IMR-90 (cell line): ENCODE data around the gene TMEM86B. TPM values are rescaled to one million over a fixed set of nuclear protein-coding genes. Genes with fewer than 3 reads are reported as not detected.

Experiments
- ATAC-seq: fragments of 200-7000 bp; cut with Tn5 transposase; 2 replicates; pipeline ENCODE4 v1.9.1; 2020; ENCODE audit warnings: low read depth, mild to moderate bottlenecking, moderate library complexity
- Bru-seq: library from RNA; stranded (reverse); fragments of 400-500 nt; gene quantifications from one replicate; lab custom pipeline; 2021; lab: Mats Ljungman, UMichigan
- BruChase-seq, 2 experiments: library from RNA; stranded (reverse); fragments of 400-500 nt; gene quantifications; one replicate each; lab custom pipeline; 2021; lab: Mats Ljungman, UMichigan
- BruUV-seq: library from RNA; stranded (reverse); fragments of 400-500 nt; replicated peaks from 2 replicates; lab custom pipeline; 2021; lab: Mats Ljungman, UMichigan
- CTCF ChIA-PET: fragments of 300-600 bp; formaldehyde crosslinking; extraction: SDS; loops from one replicate; lab custom pipeline; 2021; ENCODE audit warnings: antibody characterized with exemption; lab: Yijun Ruan, JAX
- POLR2A ChIA-PET: fragments of 300-600 bp; sonication (Branson Sonifier 250); formaldehyde crosslinking; loops from one replicate; lab custom pipeline; 2022; ENCODE audit warnings: antibody characterized with exemption; ENCODE audit not compliant: unreplicated experiment; lab: Charles Lee
- DNase-seq: peaks from one replicate; pipeline ENCODE4 v3.0.0; 2013
- H2AFZ ChIP-seq: replicated peaks from 2 replicates; pipeline ENCODE3; 2013; ENCODE audit warnings: low read length, mild to moderate bottlenecking; ENCODE audit not compliant: poor library complexity
- H2AK5ac ChIP-seq: 2 replicates; pipeline ENCODE4 v1.6.1; 2013; ENCODE audit warnings: low read depth, low read length, inconsistent platforms
- H2AK9ac ChIP-seq: replicated peaks from 2 replicates; pipeline ENCODE3; 2013; ENCODE audit warnings: mild to moderate bottlenecking, low read depth, low read length, moderate library complexity; ENCODE audit not compliant: poor library complexity
- H2BK120ac ChIP-seq: 2 replicates; pipeline ENCODE4 v1.6.1; 2013; ENCODE audit warnings: low read depth, low read length, inconsistent platforms
- H2BK15ac ChIP-seq: 3 replicates; pipeline ENCODE4 v1.6.1; 2013; ENCODE audit warnings: low read depth, low read length, inconsistent platforms
- H2BK20ac ChIP-seq: 2 replicates; pipeline ENCODE4 v1.6.1; 2013; ENCODE audit warnings: low read depth, mild to moderate bottlenecking, inconsistent platforms, low read length, moderate library complexity
- H2BK5ac ChIP-seq: 2 replicates; pipeline ENCODE4 v1.6.1; 2013; ENCODE audit warnings: mild to moderate bottlenecking, low read depth, low read length, inconsistent platforms; ENCODE audit not compliant: poor library complexity, severe bottlenecking
- H3K14ac ChIP-seq: replicated peaks from 2 replicates; pipeline ENCODE4 v1.6.1; 2013; ENCODE audit warnings: low read depth, low read length, inconsistent platforms
- H3K18ac ChIP-seq: 2 replicates; pipeline ENCODE4 v1.6.1; 2013; ENCODE audit warnings: low read depth, low read length, control low read depth
- H3K23ac ChIP-seq: 2 replicates; pipeline ENCODE4 v1.6.1; 2013; ENCODE audit warnings: low read depth, low read length, inconsistent platforms
- H3K27ac ChIP-seq: 2 replicates; pipeline ENCODE4 v1.5.1; 2013; ENCODE audit warnings: mild to moderate bottlenecking, control low read depth, low read length; ENCODE audit not compliant: insufficient read depth
- H3K27me3 ChIP-seq: 2 replicates; pipeline ENCODE4 v1.6.1; 2013; ENCODE audit warnings: low read length; ENCODE audit not compliant: control insufficient read depth, insufficient read depth
- H3K36me3 ChIP-seq: 2 replicates; pipeline ENCODE4 v1.6.1; 2013; ENCODE audit warnings: low read length, mixed read lengths; ENCODE audit not compliant: control insufficient read depth, insufficient read depth
- H3K4ac ChIP-seq: 2 replicates; pipeline ENCODE4 v1.6.1; 2013; ENCODE audit warnings: low read depth, low read length, inconsistent platforms
- H3K4me1 ChIP-seq: 2 replicates; pipeline ENCODE4 v1.6.1; 2013; ENCODE audit warnings: low read length, mixed read lengths; ENCODE audit not compliant: control insufficient read depth, insufficient read depth
- H3K4me2 ChIP-seq: 2 replicates; pipeline ENCODE4 v1.6.1; 2013; ENCODE audit warnings: low read depth, mild to moderate bottlenecking, control low read depth, low read length, moderate library complexity
- H3K4me3 ChIP-seq: 2 replicates; pipeline ENCODE4 v1.5.1; 2013; ENCODE audit warnings: low read depth, mild to moderate bottlenecking, control low read depth, low read length, moderate library complexity; ENCODE audit not compliant: insufficient read depth
- H3K56ac ChIP-seq: 2 replicates; pipeline ENCODE4 v1.6.1; 2013; ENCODE audit warnings: low read length, inconsistent platforms; ENCODE audit not compliant: insufficient read depth; ENCODE audit errors: extremely low read depth
- H3K79me1 ChIP-seq, 2 experiments: 2 replicates each; pipeline ENCODE4 v1.6.1; 2013; ENCODE audit warnings: low read length in 2 of 2, inconsistent platforms in 1 of 2, low read depth in 1 of 2
- H3K9ac ChIP-seq: 2 replicates; pipeline ENCODE4 v1.6.1; 2013; ENCODE audit warnings: low read depth, low read length, control low read depth
- H3K9me1 ChIP-seq: 2 replicates; pipeline ENCODE4 v1.6.1; 2013; ENCODE audit warnings: low read length, inconsistent platforms; ENCODE audit not compliant: insufficient read depth
- H3K9me3 ChIP-seq: 2 replicates; pipeline ENCODE4 v1.6.1; 2013; ENCODE audit warnings: low read length; ENCODE audit not compliant: control insufficient read depth, insufficient read depth
- H4K20me1 ChIP-seq: 2 replicates; pipeline ENCODE4 v1.6.1; 2013; ENCODE audit warnings: low read length, inconsistent platforms; ENCODE audit not compliant: insufficient read depth
- H4K5ac ChIP-seq: 2 replicates; pipeline ENCODE4 v1.6.1; 2013; ENCODE audit warnings: mild to moderate bottlenecking, low read depth, low read length, control low read depth
- H4K8ac ChIP-seq, 2 experiments: 2 replicates each; pipeline ENCODE4 v1.6.1; 2013; ENCODE audit warnings: low read depth in 2 of 2, low read length in 2 of 2, control low read depth in 1 of 2, inconsistent platforms in 1 of 2
- H4K91ac ChIP-seq: 2 replicates; pipeline ENCODE4 v1.6.1; 2013; ENCODE audit warnings: low read depth, low read length, inconsistent platforms; ENCODE audit not compliant: insufficient read depth
- BHLHE40 ChIP-seq: fragments of 150-350 bp; IDR thresholded peaks from 2 replicates; pipeline ENCODE4 v1.6.1; 2016; ENCODE audit warnings: mild to moderate bottlenecking, low read depth, low read length
- CEBPB ChIP-seq: IDR thresholded peaks from 2 replicates; pipeline ENCODE4 v1.6.1; 2012; ENCODE audit warnings: low read depth, low read length, improper control_type of control experiment
- CTCF ChIP-seq: conservative IDR thresholded peaks from 2 replicates; pipeline ENCODE4 v1.5.1; 2012; ENCODE audit warnings: mild to moderate bottlenecking, low read depth, low read length, improper control_type of control experiment
- FOS ChIP-seq: fragments of 150-350 bp; IDR thresholded peaks from 2 replicates; pipeline ENCODE4 v1.6.1; 2016; ENCODE audit warnings: low read depth, low read length
- MAZ ChIP-seq: IDR thresholded peaks from 2 replicates; pipeline ENCODE4 v1.6.1; 2012; ENCODE audit warnings: low read depth, mild to moderate bottlenecking, low read length, improper control_type of control experiment, moderate library complexity, borderline replicate concordance
- MXI1 ChIP-seq: IDR thresholded peaks from 2 replicates; pipeline ENCODE4 v1.6.1; 2012; ENCODE audit warnings: low read depth, mild to moderate bottlenecking, low read length, moderate library complexity, borderline replicate concordance
- NFE2L2 ChIP-seq: fragments of 150-350 bp; IDR thresholded peaks from 2 replicates; pipeline ENCODE4 v1.6.1; 2016; ENCODE audit warnings: low read depth, mild to moderate bottlenecking, low read length
- POLR2A ChIP-seq: IDR thresholded peaks from 2 replicates; pipeline ENCODE4 v1.6.1; 2012; ENCODE audit warnings: mild to moderate bottlenecking, low read depth, low read length
- RAD21 ChIP-seq: IDR thresholded peaks from 2 replicates; pipeline ENCODE4 v1.6.1; 2012; ENCODE audit warnings: low read length, improper control_type of control experiment
- RCOR1 ChIP-seq: IDR thresholded peaks from 2 replicates; pipeline ENCODE4 v1.6.1; 2012; ENCODE audit warnings: mild to moderate bottlenecking, low read length, improper control_type of control experiment; ENCODE audit not compliant: insufficient replicate concordance
- SMC3 ChIP-seq: fragments of 150-350 bp; IDR thresholded peaks from 2 replicates; pipeline ENCODE4 v1.6.1; 2016; ENCODE audit warnings: low read depth, mild to moderate bottlenecking, antibody characterized with exemption, low read length, moderate library complexity
- USF2 ChIP-seq: fragments of 150-350 bp; IDR thresholded peaks from 2 replicates; pipeline ENCODE4 v1.6.1; 2017; ENCODE audit warnings: mild to moderate bottlenecking, antibody characterized with exemption, low read length, low read depth
- WGBS, 2 experiments: methylation state at CpG; one replicate each; pipeline versions ENCODE4 v1.1.5 to v1.1.7; 2013; ENCODE audit warnings: missing lambda C conversion rate in 2 of 2; ENCODE audit not compliant: insufficient read length in 1 of 2; ENCODE audit errors: extremely low coverage in 2 of 2; 5-methylcytosine and 5-hydroxymethylcytosine counted together
- dilution Hi-C: fragments of 300-500 bp; cut with HindIII; formaldehyde crosslinking; loops from one replicate; pipeline ENCODE4 v1.14.3; 2018; ENCODE audit warnings: low sequenced_read_pairs; ENCODE audit not compliant: unreplicated experiment
- in situ Hi-C: fragments of 300-500 bp; cut with MboI; formaldehyde crosslinking; loops from 3 replicates; pipeline ENCODE4 v1.14.3; 2019; ENCODE audit warnings: low sequenced_read_pairs, inconsistent platforms, mixed read lengths
- intact Hi-C: fragments of 100-400 bp; cut with micrococcal nuclease; formaldehyde crosslinking; loops from 2 replicates; pipeline ENCODE4 v1.10.0; 2022
- long read RNA-seq: library from polyadenylated mRNA; unstranded; transcript quantifications from one replicate; pipeline ENCODE4 v2.0.0, GENCODE V29; 2021; ENCODE audit not compliant: unreplicated experiment
- polyA plus RNA-seq, 3 experiments: library from polyadenylated mRNA; depleted of rRNA; stranded (reverse); fragments of >200 nt; gene quantifications; 2 replicates each; pipeline ENCODE4 v1.2.3, GENCODE V29; 2012; ENCODE audit warnings: low replicate concordance in 1 of 3
- total RNA-seq: library from RNA; depleted of rRNA; stranded (reverse); fragments of >200 nt; gene quantifications from 2 replicates; pipeline ENCODE4 v1.2.3, GENCODE V29; 2012; rRNA removed

TMEM86B gene, protein sequence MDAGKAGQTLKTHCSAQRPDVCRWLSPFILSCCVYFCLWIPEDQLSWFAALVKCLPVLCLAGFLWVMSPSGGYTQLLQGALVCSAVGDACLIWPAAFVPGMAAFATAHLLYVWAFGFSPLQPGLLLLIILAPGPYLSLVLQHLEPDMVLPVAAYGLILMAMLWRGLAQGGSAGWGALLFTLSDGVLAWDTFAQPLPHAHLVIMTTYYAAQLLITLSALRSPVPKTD
- 0.18 and 0.28 TPM in 2 replicates for total RNA-seq
- 2.4 TPM in 2 replicates for polyA plus RNA-seq (2012; rRNA removed)
- 1.1 and 1.4 TPM in 2 replicates for polyA plus RNA-seq (2012; cell fraction: cytosol; rRNA removed)
- polyA plus RNA-seq (2012; cell fraction: nucleus; rRNA removed; ENCODE audit: low replicate concordance), result 13.1 and 45.3 TPM in 2 replicates
- Bru-seq, nascent RNA, result percentile 51 among the genes with signal in this experiment
- BruChase-seq, experiment 1, labeled RNA remaining after a 6-hour chase, result percentile 59 among the genes with signal in this experiment
- BruChase-seq, experiment 2, labeled RNA remaining after a 2-hour chase, result percentile 66 among the genes with signal in this experiment
- long read RNA-seq, partial matches to known transcripts, result 0 of 3 reads
- long read RNA-seq, other reads (novel, unspliced or antisense), result 0 of 3 reads

DNA sequence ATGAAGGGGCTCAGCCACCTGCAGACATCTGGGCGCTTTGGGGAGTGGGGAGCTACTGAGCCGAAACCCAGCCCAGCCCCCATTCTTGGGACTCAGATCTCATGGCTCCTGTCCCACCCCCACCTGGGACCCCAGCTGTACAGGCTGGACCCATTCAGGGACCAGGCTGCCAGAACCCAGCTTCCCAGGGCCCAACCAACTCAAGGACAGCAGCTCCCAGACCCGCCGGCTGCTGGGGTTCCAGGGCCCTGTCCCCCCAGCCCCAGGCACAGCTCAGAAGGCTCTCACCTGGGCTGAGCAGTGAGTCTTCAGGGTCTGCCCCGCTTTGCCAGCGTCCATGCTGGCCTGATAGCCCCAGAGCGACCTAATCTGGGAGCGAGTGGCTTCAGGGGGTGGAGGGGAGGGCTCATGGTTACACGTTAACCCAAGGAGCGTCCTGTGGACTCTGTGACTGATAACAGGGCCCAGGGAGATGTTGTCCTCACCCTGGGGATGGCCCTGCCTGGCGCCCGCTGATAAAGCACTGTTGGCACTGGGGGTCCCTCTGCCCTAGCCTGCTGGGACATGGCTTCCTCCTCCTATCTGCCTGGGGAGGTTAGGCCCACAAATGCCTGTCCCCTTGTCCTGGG lies at the start of gene TMEM86B:
Gene TMEM86B (minus strand): TSS at position 361 of the 629 bp plus-strand sequence. CDS start 22 bp downstream, at position 339.
- dilution Hi-C loops, result no loop called here
- H2BK5ac ChIP-seq, result no peak within 1 kb of the TSS
- CTCF ChIA-PET, result no interaction called here
- TF ChIP-seq NFE2L2, result no peak
- no peak for TF ChIP-seq RAD21
- no peak for TF ChIP-seq FOS
- TF ChIP-seq POLR2A, result no peak
- TF ChIP-seq BHLHE40, result no peak
- no peak for TF ChIP-seq MAZ
- no peak for TF ChIP-seq RCOR1
- TF ChIP-seq MXI1, result no peak
- no peak for TF ChIP-seq CTCF
- no peak for TF ChIP-seq CEBPB
- no peak for TF ChIP-seq SMC3
- TF ChIP-seq USF2, result no peak

More for the DNA sequence above, at the start of gene TMEM86B:
- Histone ChIP-seq H4K5ac (no peak within 1 kb of the TSS), H3K4me2 (no peak within 1 kb of the TSS), H3K27ac (no peak within 1 kb of the TSS), H3K14ac (no peak within 1 kb of the TSS), H2AK9ac (peak within 1 kb of the TSS; percentile 16), H2BK120ac (no peak within 1 kb of the TSS), H3K18ac (no peak within 1 kb of the TSS), H2AFZ (no peak within 1 kb of the TSS), H3K56ac (no peak within 1 kb of the TSS), H3K4me3 (no peak within 1 kb of the TSS), H3K4ac (no peak within 1 kb of the TSS), H2BK15ac (no peak within 1 kb of the TSS), H3K9ac (no peak within 1 kb of the TSS), H4K20me1 (peaks cover 15% of the 10 kb centered on the region), H4K91ac (no peak within 1 kb of the TSS), H3K4me1 (no peaks in the 10 kb centered on the region), H3K79me1 (peaks cover 3 to 8% of the 10 kb centered on the region in 2 experiments; a peak in 2 of 4 replicates), H2AK5ac (no peak within 1 kb of the TSS), H3K9me1 (0 out of 2 replicates have a peak, but pooled peaks cover 6% of the 10 kb centered on the region), H4K8ac (no peak within 1 kb of the TSS), H3K9me3 (no peaks in the 10 kb centered on the region), H3K23ac (no peak within 1 kb of the TSS), H3K27me3 (no peaks in the 10 kb centered on the region), H3K36me3 (peaks cover 51% of the 10 kb centered on the region), H2BK20ac (no peak within 1 kb of the TSS)
- in situ Hi-C loops, result no loop called here
- DNase-seq (no peak), ATAC-seq (no peak)
- intact Hi-C loops, result no loop called here
- WGBS, 2 experiments, result no CpG with 5 or more reads among the region's 12 CpGs
- POLR2A ChIA-PET, result no interaction called here
- BruUV-seq, result no TSS peak
